ENCODE results near the gene ARAP2. TPM values are rescaled to one million over a fixed set of nuclear protein-coding genes. Genes with fewer than 3 reads are reported as not detected.

ARAP2 gene
- polyA plus RNA-seq, 10 donors: 0.73 to 4.2 (median 1.1) TPM

DNA sequence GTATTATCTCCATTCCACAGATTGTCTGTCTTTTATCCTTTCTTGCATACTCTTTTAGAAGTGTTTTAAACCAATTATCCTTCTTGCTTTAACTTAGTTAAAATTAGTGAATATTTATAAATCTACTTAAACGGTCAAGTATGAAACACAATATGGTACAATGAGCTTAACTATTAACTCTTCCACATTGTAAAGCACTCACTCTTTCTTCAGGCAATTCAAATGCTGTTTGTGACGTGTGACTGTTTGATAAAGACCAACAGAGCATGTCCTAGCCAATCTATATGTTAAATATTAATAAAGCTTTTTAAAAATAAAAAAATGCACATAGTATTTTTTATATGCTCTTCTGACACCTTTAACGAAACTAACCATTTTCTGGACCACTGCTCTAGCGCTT, 192.7 kb downstream of the ARAP2 start:
- no peak for DNase-seq

- DNase-seq: no peak
Measured at GRCh38 chr4:36046026-36046425, 198.3 kb downstream of the ARAP2 start.

DNA sequence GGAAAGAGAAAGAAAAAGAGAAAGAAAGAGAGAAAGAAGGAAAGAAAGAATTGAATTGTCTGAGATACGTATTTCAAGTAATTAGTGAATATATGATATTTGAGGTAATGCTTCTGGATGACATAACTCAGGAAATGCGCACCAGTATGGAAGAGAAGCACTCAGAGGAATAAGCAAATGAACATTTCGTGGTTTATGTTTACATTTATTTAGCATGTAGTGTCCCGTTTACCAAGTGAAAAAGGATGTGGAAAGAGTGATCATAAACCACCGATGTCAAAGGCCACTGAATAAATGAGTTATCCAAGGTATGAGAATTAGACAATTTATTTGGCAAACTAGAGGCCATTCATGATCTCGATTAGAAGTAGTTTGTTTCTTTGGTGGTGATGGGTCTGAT, 200.4 kb downstream of the ARAP2 start:
- no peak for DNase-seq

- no peak for DNase-seq
Measured at GRCh38 chr4:36043241-36043640, 201.1 kb downstream of the ARAP2 start.

DNA sequence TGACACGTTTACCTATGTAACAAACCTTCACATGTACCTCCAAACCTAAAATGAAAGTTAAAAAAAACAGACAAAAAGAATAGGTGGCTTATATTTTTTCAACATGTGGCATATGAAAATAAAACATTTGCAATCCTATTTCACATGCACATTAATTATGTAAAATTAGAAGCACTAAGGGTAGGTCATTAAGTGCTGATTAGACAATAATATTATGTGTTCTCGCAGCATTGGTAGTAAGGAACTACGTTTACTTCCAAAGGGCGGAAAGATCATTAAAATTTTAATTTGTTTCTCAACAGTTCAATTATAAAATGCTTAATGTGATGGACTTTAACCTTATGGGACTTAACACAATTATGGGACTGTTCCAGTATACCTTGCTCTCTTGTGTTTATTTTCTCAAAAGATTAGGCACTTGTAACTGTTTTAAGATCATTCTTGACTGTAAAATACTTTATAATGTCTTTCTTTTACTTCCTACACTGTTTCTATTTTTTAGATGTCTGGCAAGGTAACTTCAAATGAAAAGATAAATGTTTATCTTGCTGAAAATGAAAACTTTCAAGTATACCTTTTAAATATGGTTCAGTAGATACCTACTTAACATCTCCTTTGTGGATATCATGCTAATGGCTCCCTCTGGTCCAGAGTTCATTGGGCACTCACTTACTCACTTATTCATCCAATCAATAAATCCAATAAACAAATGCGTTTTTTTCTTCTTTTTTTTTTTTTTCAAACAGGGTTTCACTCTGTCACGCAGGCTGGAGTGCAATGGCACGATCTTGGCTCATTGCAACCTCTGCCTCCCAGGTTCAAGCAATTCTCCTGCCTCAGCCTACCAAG, 202.0 kb downstream of the ARAP2 start:
- DNase-seq: no peak

GRCh38 chr4:36041340-36041739, 203.0 kb downstream of the ARAP2 start:
- no peak for DNase-seq

DNA sequence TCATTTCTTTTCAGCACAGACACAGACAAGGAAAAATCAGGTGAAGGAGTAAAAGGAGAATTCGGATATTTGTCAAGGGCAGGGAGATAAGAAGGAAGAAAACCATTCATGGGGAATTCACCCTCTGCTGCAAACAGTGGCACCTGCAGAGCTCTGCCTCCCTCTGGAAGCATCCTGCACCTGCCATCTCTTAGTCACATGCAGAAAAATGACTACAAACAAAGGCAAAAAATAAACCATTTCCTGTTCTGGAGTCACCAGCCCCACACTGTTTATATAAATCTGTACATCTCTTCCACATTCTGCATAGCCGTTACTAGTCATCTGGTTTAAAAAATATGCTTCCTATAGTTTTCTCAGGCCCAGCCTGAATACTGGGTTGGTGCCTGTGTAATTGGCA, 205.3 kb downstream of the ARAP2 start:
- DNase-seq: no peak

DNA sequence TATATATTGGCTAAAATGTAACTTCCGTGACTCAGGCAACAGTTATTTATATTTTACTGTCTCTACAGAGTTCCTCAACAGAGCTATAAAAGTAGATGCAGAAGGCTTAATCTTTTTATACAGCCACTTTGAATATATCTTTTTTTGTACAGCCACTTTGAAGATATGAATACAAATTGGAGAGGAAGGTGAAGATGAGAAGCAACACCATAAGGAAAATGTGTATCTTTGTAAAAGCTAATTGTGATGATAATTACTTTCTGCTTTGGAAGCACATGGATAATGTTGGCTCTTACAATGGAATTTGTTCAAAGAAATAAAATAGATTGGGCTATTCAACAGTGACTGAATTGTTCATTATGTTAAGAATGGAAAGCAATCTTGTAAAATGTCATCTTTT, 205.8 kb downstream of the ARAP2 start:
- DNase-seq: no peak

- DNase-seq: no peak
Measured at GRCh38 chr4:36037127-36037526, 207.2 kb downstream of the ARAP2 start.

GRCh38 chr4:36029951-36030350, 214.4 kb downstream of the ARAP2 start:
- DNase-seq: peak in 1 of 3 donors; percentile 12

- DNase-seq: no peak
Measured at GRCh38 chr4:36027203-36027602, 217.1 kb downstream of the ARAP2 start.

- DNase-seq: no peak
Measured at GRCh38 chr4:36026348-36026880, 217.9 kb downstream of the ARAP2 start.

DNA sequence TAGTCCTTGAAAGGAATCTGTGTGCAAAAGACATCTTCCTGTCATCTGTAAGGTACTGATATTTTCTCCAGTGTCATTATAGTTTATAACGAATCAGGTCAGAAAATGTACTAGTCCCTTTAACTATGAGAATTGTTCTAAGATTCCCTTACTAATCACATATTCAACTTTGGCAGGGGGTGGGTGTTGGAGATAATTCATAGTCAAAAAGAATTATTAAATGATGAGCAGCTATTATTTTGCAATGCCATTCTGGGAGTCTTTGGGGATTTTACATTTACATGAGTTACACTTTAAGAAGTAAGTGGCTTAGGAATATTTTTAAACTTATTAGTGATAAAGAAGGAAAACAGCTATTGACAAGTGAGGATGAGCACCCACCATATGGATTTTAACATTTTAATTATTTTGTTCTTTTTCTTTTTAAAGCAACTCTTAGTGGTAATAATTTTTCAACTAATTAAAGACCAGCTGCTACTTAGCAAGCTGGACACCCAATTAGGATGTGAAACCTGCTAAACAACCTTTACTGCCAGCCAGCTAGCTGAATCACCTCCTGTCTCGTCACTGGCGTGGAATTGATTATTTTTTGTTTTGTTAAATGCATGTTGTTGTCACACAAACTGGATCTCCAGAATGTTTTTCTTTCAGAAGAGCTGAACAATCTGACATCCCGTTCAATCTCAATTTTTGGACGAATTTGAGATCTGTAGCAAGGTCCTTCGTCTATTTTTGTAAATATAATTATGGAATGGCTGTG, 219.2 kb downstream of the ARAP2 start:
- DNase-seq: no peak

DNA sequence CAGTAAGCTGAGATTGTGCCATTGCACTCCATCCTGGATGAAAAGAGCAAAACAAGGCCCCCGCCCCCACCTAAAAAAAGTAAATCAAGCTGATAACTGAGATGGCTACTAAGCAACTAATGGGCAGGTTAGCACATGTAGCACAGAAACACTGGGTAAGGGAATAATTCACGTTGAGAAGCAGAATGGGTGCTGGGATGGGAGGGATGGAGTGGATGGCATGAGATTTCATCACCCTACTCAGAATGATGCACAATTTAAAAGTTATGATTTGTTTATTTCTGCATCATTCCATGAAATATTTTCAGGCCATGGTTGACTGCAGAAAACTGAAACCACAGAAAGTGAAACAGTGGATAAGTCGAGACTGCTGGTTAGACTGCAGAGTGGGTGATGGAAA, 224.0 kb downstream of the ARAP2 start:
- DNase-seq: no peak

Other genes starting within 250 kb of the ARAP2 start
- under 1 TPM in 1 of 10 donors, not detected in 9; 0.11 TPM for gene DTHD1, start 37.1 kb upstream of the ARAP2 start, polyA plus RNA-seq (ENCODE audit: insufficient read length in 10 of 10)

All from muscle of back (tissue), 11 donors.